ENCODE results near the gene OCA2. TPM values are rescaled to one million over a fixed set of nuclear protein-coding genes. Genes with fewer than 3 reads are reported as not detected.

Gene OCA2
- total and polyA plus RNA-seq, 10 donors: 0.39 to 3.0 (median 1.0) TPM

GRCh38 chr15:27796405-27797320 is 302.5 kb downstream of the OCA2 start:
- intact Hi-C loops (cut with DNase I; ENCODE audit: low total_unique reads): no loop called here
- Histone ChIP-seq H3K27me3 (replicated peaks in 1 of 7) (no peaks in the 10 kb centered on the region), H3K27ac (no peak overlapping the region), H3K4me1 (no peaks in the 10 kb centered on the region), H3K4me3 (no peak overlapping the region), H3K36me3 (no peaks in the 10 kb centered on the region), H3K9me3 (peaks cover 0 to 4% (median 0%) of the 10 kb centered on the region in 8 donors)
- DNase-seq: no peak
- WGBS, 5 donors: 72 to 78% (median 73%) methylated on average over 17 of the region's 17 CpGs
- no peak for TF ChIP-seq POLR2AphosphoS5 (IDR thresholded peaks at IDR 0.05)
- TF ChIP-seq CTCF (IDR thresholded peaks at IDR 0.05 in 8 of 11, conservative IDR thresholded peaks at IDR 0.05 in 3 of 11): no peak
- no peak for TF ChIP-seq POLR2A (IDR thresholded peaks at IDR 0.05)

- intact Hi-C loops (cut with DNase I; ENCODE audit: low total_unique reads): no loop called here
- H3K27ac ChIP-seq: no peak overlapping the region
Measured at GRCh38 chr15:27792756-27793264, 306.3 kb downstream of the OCA2 start.

GRCh38 chr15:27790270-27790669 is 308.8 kb downstream of the OCA2 start:
- no peak for DNase-seq
- Histone ChIP-seq H3K27ac (no peak overlapping the region), H3K4me1 (no peaks in the 10 kb centered on the region), H3K9me3 (peaks cover 0 to 3% (median 0%) of the 10 kb centered on the region in 8 donors), H3K4me3 (no peak overlapping the region), H3K27me3 (replicated peaks in 1 of 7) (no peaks in the 10 kb centered on the region), H3K36me3 (no peaks in the 10 kb centered on the region)
- intact Hi-C loops (cut with DNase I; ENCODE audit: low total_unique reads): no loop called here
- TF ChIP-seq POLR2A (IDR thresholded peaks at IDR 0.05) (no peak), POLR2AphosphoS5 (IDR thresholded peaks at IDR 0.05) (no peak), CTCF (IDR thresholded peaks at IDR 0.05 in 8 of 11, conservative IDR thresholded peaks at IDR 0.05 in 3 of 11) (no peak)
- WGBS, 5 donors: 38 to 55% (median 45%) methylated on average over 1 of the region's 1 CpG

More at GRCh38 chr15:27792756-27793264, 306.3 kb downstream of the OCA2 start:
- no peak for DNase-seq
- H3K27me3 ChIP-seq (replicated peaks in 1 of 7): no peaks in the 10 kb centered on the region
- no peak overlapping the region for H3K4me3 ChIP-seq
- TF ChIP-seq POLR2A (IDR thresholded peaks at IDR 0.05) (no peak), CTCF (IDR thresholded peaks at IDR 0.05 in 8 of 11, conservative IDR thresholded peaks at IDR 0.05 in 3 of 11) (no peak), POLR2AphosphoS5 (IDR thresholded peaks at IDR 0.05) (no peak)
- H3K4me1 ChIP-seq: no peaks in the 10 kb centered on the region
- no peaks in the 10 kb centered on the region for H3K36me3 ChIP-seq
- WGBS, 5 donors: 68 to 84% (median 76%) methylated on average over 10 of the region's 10 CpGs
- peaks cover 0 to 4% (median 0%) of the 10 kb centered on the region in 8 donors for H3K9me3 ChIP-seq

GRCh38 chr15:27787931-27788330 is 311.2 kb downstream of the OCA2 start:
- no peaks in the 10 kb centered on the region for H3K4me1 ChIP-seq
- intact Hi-C loops (cut with DNase I; ENCODE audit: low total_unique reads): no loop called here

More at GRCh38 chr15:27787931-27788330, 311.2 kb downstream of the OCA2 start:
- no peak for TF ChIP-seq POLR2AphosphoS5 (IDR thresholded peaks at IDR 0.05)
- DNase-seq: no peak
- no peak overlapping the region for H3K4me3 ChIP-seq
- no peaks in the 10 kb centered on the region for H3K36me3 ChIP-seq
- 75 to 92% (median 90%) methylated on average over 1 of the region's 1 CpG for WGBS, 5 donors
- H3K27me3 ChIP-seq (replicated peaks in 1 of 7): no peaks in the 10 kb centered on the region
- H3K27ac ChIP-seq: no peak overlapping the region
- peaks cover 0 to 3% (median 0%) of the 10 kb centered on the region in 8 donors for H3K9me3 ChIP-seq
